Measurements from ENCODE around the gene CXCL16. TPM values are rescaled to one million over a fixed set of nuclear protein-coding genes. Genes with fewer than 3 reads are reported as not detected.
A peak's percentile ranks its signal among the peaks of the same experiment; 100 is the strongest.

CXCL16 gene
- total and polyA plus RNA-seq, 2 of the 13 experiments (the other 11 are each of a cell fraction or from before 2014, with no cell fraction given), result 9.4 to 101 TPM

DNA sequence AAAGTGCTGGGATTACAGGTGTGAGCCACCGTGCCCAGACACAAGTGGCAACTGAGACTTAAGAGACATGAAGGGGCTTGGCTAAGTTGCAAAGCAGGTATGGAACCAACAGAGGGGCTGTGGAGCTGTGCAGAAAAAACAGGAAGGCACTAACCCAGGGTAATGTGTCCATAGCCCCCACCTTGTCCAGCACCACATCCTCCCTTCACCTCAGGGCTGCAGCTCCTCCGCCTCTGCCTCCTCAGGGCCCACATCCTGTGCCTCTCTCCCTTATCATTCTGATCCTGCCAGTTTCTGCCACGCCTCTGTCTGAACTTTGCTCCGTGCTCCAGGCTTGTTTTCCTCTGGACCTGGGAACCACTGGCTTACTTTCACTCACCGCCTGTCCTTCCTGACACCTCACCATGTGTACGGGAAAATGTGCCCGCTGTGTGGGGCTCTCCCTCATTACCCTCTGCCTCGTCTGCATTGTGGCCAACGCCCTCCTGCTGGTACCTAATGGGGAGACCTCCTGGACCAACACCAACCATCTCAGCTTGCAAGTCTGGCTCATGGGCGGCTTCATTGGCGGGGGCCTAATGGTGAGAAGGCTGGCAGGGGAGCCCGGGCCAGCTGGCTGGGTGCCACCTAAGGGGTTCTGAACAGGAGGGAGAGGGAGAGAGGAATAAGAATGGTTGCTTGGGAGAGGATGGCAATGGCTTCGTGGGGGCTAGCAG lies 31.9 kb upstream of the CXCL16 start, which contains the start of gene TM4SF5 (continued):
- TF ChIP-seq, protein P1, sequence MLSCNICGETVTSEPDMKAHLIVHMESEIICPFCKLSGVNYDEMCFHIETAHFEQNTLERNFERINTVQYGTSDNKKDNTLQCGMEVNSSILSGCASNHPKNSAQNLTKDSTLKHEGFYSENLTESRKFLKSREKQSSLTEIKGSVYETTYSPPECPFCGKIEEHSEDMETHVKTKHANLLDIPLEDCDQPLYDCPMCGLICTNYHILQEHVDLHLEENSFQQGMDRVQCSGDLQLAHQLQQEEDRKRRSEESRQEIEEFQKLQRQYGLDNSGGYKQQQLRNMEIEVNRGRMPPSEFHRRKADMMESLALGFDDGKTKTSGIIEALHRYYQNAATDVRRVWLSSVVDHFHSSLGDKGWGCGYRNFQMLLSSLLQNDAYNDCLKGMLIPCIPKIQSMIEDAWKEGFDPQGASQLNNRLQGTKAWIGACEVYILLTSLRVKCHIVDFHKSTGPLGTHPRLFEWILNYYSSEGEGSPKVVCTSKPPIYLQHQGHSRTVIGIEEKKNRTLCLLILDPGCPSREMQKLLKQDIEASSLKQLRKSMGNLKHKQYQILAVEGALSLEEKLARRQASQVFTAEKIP (CRISPR knock-in tag; IDR thresholded peaks at IDR 0.05; ENCODE audit: borderline replicate concordance), result no peak
- no peak; the same call in 1 of the 2 replicates for TF ChIP-seq AKAP8 (CRISPR knock-in tag; IDR thresholded peaks at IDR 0.05)
- TF ChIP-seq IKZF4 (CRISPR knock-in tag; IDR thresholded peaks at IDR 0.05; ENCODE audit: borderline replicate concordance, low read depth, not compliant biosample characterization), result no peak
- TF ChIP-seq ZNF615 (CRISPR knock-in tag; IDR thresholded peaks at IDR 0.05; ENCODE audit: borderline replicate concordance), result no peak; the same call in 1 of the 2 replicates
- peak; percentile 74; the same call in 1 of the 2 replicates for TF ChIP-seq ZNF619 (CRISPR knock-in tag; IDR thresholded peaks at IDR 0.05)
- TF ChIP-seq, protein P2, sequence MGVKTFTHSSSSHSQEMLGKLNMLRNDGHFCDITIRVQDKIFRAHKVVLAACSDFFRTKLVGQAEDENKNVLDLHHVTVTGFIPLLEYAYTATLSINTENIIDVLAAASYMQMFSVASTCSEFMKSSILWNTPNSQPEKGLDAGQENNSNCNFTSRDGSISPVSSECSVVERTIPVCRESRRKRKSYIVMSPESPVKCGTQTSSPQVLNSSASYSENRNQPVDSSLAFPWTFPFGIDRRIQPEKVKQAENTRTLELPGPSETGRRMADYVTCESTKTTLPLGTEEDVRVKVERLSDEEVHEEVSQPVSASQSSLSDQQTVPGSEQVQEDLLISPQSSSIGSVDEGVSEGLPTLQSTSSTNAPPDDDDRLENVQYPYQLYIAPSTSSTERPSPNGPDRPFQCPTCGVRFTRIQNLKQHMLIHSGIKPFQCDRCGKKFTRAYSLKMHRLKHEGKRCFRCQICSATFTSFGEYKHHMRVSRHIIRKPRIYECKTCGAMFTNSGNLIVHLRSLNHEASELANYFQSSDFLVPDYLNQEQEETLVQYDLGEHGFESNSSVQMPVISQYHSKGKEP (CRISPR knock-in tag; IDR thresholded peaks at IDR 0.05), result peak; percentile 45; the same call in 1 of the 2 replicates
- no peak for TF ChIP-seq HOXA7 (CRISPR knock-in tag; IDR thresholded peaks at IDR 0.05)
- TF ChIP-seq, protein P3, sequence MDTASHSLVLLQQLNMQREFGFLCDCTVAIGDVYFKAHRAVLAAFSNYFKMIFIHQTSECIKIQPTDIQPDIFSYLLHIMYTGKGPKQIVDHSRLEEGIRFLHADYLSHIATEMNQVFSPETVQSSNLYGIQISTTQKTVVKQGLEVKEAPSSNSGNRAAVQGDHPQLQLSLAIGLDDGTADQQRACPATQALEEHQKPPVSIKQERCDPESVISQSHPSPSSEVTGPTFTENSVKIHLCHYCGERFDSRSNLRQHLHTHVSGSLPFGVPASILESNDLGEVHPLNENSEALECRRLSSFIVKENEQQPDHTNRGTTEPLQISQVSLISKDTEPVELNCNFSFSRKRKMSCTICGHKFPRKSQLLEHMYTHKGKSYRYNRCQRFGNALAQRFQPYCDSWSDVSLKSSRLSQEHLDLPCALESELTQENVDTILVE (CRISPR knock-in tag; IDR thresholded peaks at IDR 0.05), result peak; percentile 23; the same call in 1 of the 2 replicates
- TF ChIP-seq ZNF780A (CRISPR knock-in tag; IDR thresholded peaks at IDR 0.05), result no peak
- no peak for TF ChIP-seq SRSF1 (optimal IDR thresholded peaks at IDR 0.05; ENCODE audit: low read depth, low read length)
- no peak; the same call in 1 of the 2 replicates for TF ChIP-seq ZNF761 (CRISPR knock-in tag; conservative IDR thresholded peaks at IDR 0.05)
- peak; percentile 85; the same call in 1 of the 2 replicates for TF ChIP-seq MTA1 (CRISPR knock-in tag; IDR thresholded peaks at IDR 0.05; ENCODE audit: borderline replicate concordance)
- TF ChIP-seq, protein P4, sequence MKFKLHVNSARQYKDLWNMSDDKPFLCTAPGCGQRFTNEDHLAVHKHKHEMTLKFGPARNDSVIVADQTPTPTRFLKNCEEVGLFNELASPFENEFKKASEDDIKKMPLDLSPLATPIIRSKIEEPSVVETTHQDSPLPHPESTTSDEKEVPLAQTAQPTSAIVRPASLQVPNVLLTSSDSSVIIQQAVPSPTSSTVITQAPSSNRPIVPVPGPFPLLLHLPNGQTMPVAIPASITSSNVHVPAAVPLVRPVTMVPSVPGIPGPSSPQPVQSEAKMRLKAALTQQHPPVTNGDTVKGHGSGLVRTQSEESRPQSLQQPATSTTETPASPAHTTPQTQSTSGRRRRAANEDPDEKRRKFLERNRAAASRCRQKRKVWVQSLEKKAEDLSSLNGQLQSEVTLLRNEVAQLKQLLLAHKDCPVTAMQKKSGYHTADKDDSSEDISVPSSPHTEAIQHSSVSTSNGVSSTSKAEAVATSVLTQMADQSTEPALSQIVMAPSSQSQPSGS (CRISPR knock-in tag; IDR thresholded peaks at IDR 0.05), result peak; percentile 70
- 0 out of 2 replicates have a peak, but pooled peaks have one; percentile 40 for TF ChIP-seq ZNF776 (CRISPR knock-in tag; IDR thresholded peaks at IDR 0.05)
- TF ChIP-seq ZKSCAN1 (IDR thresholded peaks at IDR 0.05; ENCODE audit: low read length), result no peak
- TF ChIP-seq ZNF549 (CRISPR knock-in tag; IDR thresholded peaks at IDR 0.05), result 0 out of 2 replicates have a peak, but pooled peaks have one; percentile 56
- no peak for TF ChIP-seq MBD4 (IDR thresholded peaks at IDR 0.05; ENCODE audit: borderline replicate concordance, low read length)
- peak; percentile 85; the same call in 1 of the 2 replicates for TF ChIP-seq KLF12 (CRISPR knock-in tag; IDR thresholded peaks at IDR 0.05; ENCODE audit: borderline replicate concordance)
- TF ChIP-seq, protein P5, sequence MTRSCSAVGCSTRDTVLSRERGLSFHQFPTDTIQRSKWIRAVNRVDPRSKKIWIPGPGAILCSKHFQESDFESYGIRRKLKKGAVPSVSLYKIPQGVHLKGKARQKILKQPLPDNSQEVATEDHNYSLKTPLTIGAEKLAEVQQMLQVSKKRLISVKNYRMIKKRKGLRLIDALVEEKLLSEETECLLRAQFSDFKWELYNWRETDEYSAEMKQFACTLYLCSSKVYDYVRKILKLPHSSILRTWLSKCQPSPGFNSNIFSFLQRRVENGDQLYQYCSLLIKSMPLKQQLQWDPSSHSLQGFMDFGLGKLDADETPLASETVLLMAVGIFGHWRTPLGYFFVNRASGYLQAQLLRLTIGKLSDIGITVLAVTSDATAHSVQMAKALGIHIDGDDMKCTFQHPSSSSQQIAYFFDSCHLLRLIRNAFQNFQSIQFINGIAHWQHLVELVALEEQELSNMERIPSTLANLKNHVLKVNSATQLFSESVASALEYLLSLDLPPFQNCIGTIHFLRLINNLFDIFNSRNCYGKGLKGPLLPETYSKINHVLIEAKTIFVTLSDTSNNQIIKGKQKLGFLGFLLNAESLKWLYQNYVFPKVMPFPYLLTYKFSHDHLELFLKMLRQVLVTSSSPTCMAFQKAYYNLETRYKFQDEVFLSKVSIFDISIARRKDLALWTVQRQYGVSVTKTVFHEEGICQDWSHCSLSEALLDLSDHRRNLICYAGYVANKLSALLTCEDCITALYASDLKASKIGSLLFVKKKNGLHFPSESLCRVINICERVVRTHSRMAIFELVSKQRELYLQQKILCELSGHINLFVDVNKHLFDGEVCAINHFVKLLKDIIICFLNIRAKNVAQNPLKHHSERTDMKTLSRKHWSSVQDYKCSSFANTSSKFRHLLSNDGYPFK (CRISPR knock-in tag; IDR thresholded peaks at IDR 0.05; ENCODE audit: borderline replicate concordance), result peak; percentile 86
- TF ChIP-seq SP5 (CRISPR knock-in tag; IDR thresholded peaks at IDR 0.05; ENCODE audit: borderline replicate concordance, low read depth), result peak; percentile 99

All from HepG2 (cell line).